Tibial artery (tissue), 4 donors: ENCODE results near the gene USP34.

Experiments used
- DNase-seq, 2 donors: peaks; one replicate each; pipeline ENCODE4 v3.0.0-alpha.2; 2019
- H3K27ac ChIP-seq, 2 donors: fragments of 200-600 bp; sonication (generic) in 1 of 2; 1 replicate in 1 of 2; 2 replicates in 1 of 2; pipeline ENCODE4 v1.5.1; 2018 to 2019; ENCODE audit warnings: mild to moderate bottlenecking in 1 of 2
- H3K27me3 ChIP-seq, 2 donors: fragments of 200-600 bp; sonication (generic) in 1 of 2; one replicate each; pipeline versions ENCODE4 v1.5.1 to v1.6.0; 2016 to 2019
- H3K36me3 ChIP-seq, 3 donors: fragments of 200-600 bp; sonication (generic) in 2 of 3; one replicate each; pipeline ENCODE4 v1.5.1; 2016 to 2019; ENCODE audit warnings: mild to moderate bottlenecking in 2 of 3
- H3K4me1 ChIP-seq, 4 donors: fragments of 200-600 bp; sonication (generic) in 2 of 4; 1 replicate in 3 of 4; 2 replicates in 1 of 4; pipeline ENCODE4 v1.5.1; 2016 to 2019
- H3K4me3 ChIP-seq, 2 donors: fragments of 200-600 bp; sonication (generic) in 1 of 2; 1 replicate in 1 of 2; 2 replicates in 1 of 2; pipeline ENCODE4 v1.5.1; 2018 to 2019; ENCODE audit warnings: mild to moderate bottlenecking in 2 of 2
- H3K9me3 ChIP-seq, 3 donors: fragments of 200-600 bp; sonication (generic) in 1 of 3; one replicate each; pipeline ENCODE4 v1.5.1; 2016 to 2019
- intact Hi-C: fragments of 100-400 bp; cut with DNase I; formaldehyde crosslinking; loops from one replicate; pipeline ENCODE4 v1.15.0; 2023; ENCODE audit warnings: low total_unique reads
- TF ChIP-seq, protein P1 (sequence below), 2 experiments: fragments of 200-600 bp in 1 of 2; fragments of 450-650 bp in 1 of 2; IDR thresholded peaks; one replicate each; pipeline ENCODE4 v1.5.1; 2017 to 2019; ENCODE audit warnings: antibody characterized with exemption in 2 of 2, mild to moderate bottlenecking in 1 of 2, moderate library complexity in 1 of 2

The USP34 gene

DNA sequence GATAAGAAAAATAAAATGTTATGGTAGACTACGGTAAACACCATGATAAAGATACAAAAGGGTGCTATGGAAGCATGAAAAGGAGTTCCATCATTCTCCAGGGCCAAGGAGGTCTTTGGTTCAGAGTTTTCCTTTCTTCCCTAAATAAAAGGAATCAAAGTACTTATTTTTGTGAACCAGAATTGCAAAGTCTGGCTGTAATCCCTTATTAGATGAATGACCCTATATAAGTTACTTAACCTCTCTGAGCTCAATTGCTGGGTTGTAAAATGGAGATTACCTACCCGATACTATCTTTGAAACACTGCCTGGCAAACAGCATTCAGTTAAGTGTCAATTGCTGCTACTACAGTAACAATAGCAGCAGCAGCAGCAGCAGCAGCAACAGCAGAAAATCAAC lies 218.9 kb downstream of the USP34 start:
- H3K9me3 ChIP-seq, result no peaks in the 10 kb centered on the region
- peaks cover 34 to 63% (median 56%) of the 10 kb centered on the region in 3 donors for H3K36me3 ChIP-seq
- TF ChIP-seq, protein P1, sequence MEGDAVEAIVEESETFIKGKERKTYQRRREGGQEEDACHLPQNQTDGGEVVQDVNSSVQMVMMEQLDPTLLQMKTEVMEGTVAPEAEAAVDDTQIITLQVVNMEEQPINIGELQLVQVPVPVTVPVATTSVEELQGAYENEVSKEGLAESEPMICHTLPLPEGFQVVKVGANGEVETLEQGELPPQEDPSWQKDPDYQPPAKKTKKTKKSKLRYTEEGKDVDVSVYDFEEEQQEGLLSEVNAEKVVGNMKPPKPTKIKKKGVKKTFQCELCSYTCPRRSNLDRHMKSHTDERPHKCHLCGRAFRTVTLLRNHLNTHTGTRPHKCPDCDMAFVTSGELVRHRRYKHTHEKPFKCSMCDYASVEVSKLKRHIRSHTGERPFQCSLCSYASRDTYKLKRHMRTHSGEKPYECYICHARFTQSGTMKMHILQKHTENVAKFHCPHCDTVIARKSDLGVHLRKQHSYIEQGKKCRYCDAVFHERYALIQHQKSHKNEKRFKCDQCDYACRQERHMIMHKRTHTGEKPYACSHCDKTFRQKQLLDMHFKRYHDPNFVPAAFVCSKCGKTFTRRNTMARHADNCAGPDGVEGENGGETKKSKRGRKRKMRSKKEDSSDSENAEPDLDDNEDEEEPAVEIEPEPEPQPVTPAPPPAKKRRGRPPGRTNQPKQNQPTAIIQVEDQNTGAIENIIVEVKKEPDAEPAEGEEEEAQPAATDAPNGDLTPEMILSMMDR (IDR thresholded peaks at IDR 0.05), result no peak
- no peak overlapping the region for H3K4me3 ChIP-seq
- no peaks in the 10 kb centered on the region for H3K27me3 ChIP-seq
- intact Hi-C loops, result no loop called here
- H3K27ac ChIP-seq, result no peak overlapping the region
- H3K4me1 ChIP-seq, result no peaks in the 10 kb centered on the region
- DNase-seq, result no peak

GRCh38 chr2:61249521-61250071 lies 221.3 kb downstream of the USP34 start:
- TF ChIP-seq, protein P1 (IDR thresholded peaks at IDR 0.05), result no peak
- Histone ChIP-seq H3K27me3 (no peaks in the 10 kb centered on the region), H3K4me1 (no peaks in the 10 kb centered on the region), H3K36me3 (peaks cover 13 to 58% (median 55%) of the 10 kb centered on the region in 3 donors), H3K4me3 (no peak overlapping the region), H3K27ac (no peak overlapping the region), H3K9me3 (no peaks in the 10 kb centered on the region)
- intact Hi-C loops, result no loop called here
- DNase-seq, result no peak

GRCh38 chr2:61247204-61247812 lies 223.6 kb downstream of the USP34 start:
- Histone ChIP-seq H3K36me3 (peaks cover 20 to 74% (median 71%) of the 10 kb centered on the region in 3 donors), H3K4me3 (no peak overlapping the region), H3K27ac (no peak overlapping the region), H3K4me1 (no peaks in the 10 kb centered on the region), H3K27me3 (no peaks in the 10 kb centered on the region), H3K9me3 (no peaks in the 10 kb centered on the region)
- intact Hi-C loops, result no loop called here
- TF ChIP-seq, protein P1 (IDR thresholded peaks at IDR 0.05), result no peak
- DNase-seq, result no peak

DNA sequence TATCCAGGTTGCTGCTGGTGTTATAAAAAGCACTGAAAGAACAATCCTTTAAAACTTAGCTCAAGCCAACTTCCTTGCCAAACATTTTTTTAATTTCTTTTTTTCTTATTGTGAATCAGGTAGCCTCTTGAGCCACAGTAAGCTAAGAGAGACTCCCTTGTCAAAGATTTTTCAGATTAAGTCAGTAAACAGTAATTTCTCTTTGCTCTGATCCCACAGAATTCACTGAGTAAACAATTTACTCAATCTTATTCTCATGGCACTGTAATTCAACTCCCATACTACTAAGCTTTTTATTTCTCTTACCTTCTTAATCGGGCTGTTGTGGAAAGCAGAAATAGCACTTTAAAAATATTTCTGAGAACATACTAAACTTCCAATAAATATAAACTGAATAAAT lies 226.2 kb downstream of the USP34 start:
- TF ChIP-seq, protein P1 (IDR thresholded peaks at IDR 0.05), result no peak
- H3K27ac ChIP-seq, result no peak overlapping the region

DNA sequence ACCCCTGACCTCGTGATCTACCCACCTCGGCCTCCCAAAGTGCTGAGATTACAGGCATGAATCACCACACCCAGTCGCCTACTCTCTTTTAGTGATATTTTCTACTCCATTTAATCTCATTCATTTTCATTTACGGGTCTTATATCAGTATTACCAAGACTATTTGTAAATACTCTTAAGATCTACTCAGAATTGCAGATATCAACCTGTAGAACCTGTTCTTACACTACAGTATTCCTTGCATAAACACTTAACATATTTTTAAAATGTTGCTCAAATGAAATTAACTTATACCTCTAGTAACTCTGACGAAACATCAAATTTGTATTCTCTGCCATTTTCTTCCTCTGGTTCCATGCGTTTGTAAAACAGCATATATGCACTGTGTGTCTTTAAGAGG lies 229.6 kb downstream of the USP34 start:
- intact Hi-C loops, result no loop called here
- Histone ChIP-seq H3K36me3 (peaks cover 30 to 76% (median 53%) of the 10 kb centered on the region in 3 donors), H3K27ac (no peak overlapping the region), H3K4me1 (no peaks in the 10 kb centered on the region), H3K4me3 (no peak overlapping the region), H3K9me3 (no peaks in the 10 kb centered on the region), H3K27me3 (no peaks in the 10 kb centered on the region)
- no peak for DNase-seq
- TF ChIP-seq, protein P1 (IDR thresholded peaks at IDR 0.05), result no peak

More for the DNA sequence above, 226.2 kb downstream of the USP34 start:
- H3K27me3 ChIP-seq, result no peaks in the 10 kb centered on the region
- peaks cover 27 to 85% (median 78%) of the 10 kb centered on the region in 3 donors for H3K36me3 ChIP-seq
- no peak for DNase-seq
- no peaks in the 10 kb centered on the region for H3K9me3 ChIP-seq
- H3K4me1 ChIP-seq, result no peaks in the 10 kb centered on the region
- no peak overlapping the region for H3K4me3 ChIP-seq
- intact Hi-C loops, result no loop called here
